ENCODE data around the gene LRRC49.

LRRC49 gene

DNA sequence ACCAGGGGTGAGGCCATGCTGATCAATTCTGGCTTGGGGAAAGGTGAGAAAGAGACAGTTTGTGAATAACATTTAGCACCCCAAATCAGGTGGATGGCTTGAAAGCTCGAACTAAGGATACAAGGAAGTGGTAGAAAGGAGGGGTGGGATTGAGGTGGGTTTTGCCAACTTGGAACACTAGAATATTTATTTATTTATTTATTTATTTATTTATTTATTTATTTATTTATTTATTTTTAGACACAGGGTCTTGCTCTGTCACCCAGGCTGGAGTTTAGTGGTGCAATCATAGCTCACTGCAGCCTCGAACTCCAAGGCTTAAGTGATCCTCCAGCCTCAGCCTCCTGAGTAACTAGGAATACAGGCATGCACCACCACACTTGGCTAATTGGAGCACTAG is 191.6 kb downstream of the LRRC49 start:
- CTCF ChIA-PET, result interaction anchor here (0.6 kb wide), 1 partner anchor 9 kb away, joined by 3 read pairs; no protein-coding TSS in a partner anchor
- POLR2A ChIA-PET, result no interaction called here
- TF ChIP-seq, protein P1, sequence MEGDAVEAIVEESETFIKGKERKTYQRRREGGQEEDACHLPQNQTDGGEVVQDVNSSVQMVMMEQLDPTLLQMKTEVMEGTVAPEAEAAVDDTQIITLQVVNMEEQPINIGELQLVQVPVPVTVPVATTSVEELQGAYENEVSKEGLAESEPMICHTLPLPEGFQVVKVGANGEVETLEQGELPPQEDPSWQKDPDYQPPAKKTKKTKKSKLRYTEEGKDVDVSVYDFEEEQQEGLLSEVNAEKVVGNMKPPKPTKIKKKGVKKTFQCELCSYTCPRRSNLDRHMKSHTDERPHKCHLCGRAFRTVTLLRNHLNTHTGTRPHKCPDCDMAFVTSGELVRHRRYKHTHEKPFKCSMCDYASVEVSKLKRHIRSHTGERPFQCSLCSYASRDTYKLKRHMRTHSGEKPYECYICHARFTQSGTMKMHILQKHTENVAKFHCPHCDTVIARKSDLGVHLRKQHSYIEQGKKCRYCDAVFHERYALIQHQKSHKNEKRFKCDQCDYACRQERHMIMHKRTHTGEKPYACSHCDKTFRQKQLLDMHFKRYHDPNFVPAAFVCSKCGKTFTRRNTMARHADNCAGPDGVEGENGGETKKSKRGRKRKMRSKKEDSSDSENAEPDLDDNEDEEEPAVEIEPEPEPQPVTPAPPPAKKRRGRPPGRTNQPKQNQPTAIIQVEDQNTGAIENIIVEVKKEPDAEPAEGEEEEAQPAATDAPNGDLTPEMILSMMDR (IDR thresholded peaks at IDR 0.05; ENCODE audit: control extremely low read depth, extremely low read depth, low read depth, missing control alignments), result no peak
- DNase-seq (ENCODE audit: extremely low spot score), result no peak

DNA sequence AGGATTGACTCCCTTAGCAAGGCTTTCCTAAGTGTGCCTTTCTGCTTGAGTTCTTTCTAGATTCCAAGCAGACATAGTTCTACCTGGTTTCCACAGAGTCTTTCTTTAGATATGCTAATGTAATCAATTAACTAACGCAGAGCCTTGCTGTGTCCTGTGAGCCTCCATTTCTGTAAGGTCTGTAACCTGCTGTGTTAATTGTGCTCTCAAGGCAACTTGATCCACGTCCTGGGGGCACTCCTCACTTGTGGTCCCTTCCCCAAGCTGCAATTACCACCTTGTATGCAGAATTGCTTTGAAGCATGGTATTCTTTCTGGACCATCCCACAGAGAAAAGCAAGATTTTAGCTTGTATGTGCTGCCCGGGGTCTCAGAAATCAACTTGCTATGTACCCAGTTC is 193.2 kb downstream of the LRRC49 start:
- no peak for DNase-seq (ENCODE audit: extremely low spot score)
- ChIA-PET POLR2A (no interaction called here), CTCF (no interaction called here)
- TF ChIP-seq, protein P1 (IDR thresholded peaks at IDR 0.05; ENCODE audit: control extremely low read depth, extremely low read depth, low read depth, missing control alignments), result no peak

DNA sequence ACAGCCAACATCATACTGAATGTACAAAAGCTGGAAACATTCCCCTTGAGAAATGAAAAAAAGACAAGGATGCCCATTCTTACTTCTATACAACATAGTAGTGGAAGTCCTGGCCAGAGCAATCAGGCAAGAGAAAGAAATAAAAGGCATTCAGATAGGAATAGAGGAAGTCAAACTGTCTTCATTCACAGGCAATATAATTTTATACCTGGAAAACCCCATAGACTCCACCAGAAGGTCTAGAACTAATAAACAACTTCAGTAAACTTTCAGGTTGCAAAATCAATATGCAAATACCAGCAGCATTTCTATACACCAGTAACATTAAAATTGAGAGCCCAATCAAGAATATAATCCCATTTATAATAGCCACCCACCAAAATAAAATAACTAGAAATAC is 195.5 kb downstream of the LRRC49 start:
- ChIA-PET CTCF (no interaction called here), POLR2A (no interaction called here)
- no peak for DNase-seq (ENCODE audit: extremely low spot score)
- TF ChIP-seq, protein P1 (IDR thresholded peaks at IDR 0.05; ENCODE audit: control extremely low read depth, extremely low read depth, low read depth, missing control alignments), result no peak

- DNase-seq (ENCODE audit: extremely low spot score), result no peak
- TF ChIP-seq, protein P1 (IDR thresholded peaks at IDR 0.05; ENCODE audit: control extremely low read depth, extremely low read depth, low read depth, missing control alignments), result no peak
- ChIA-PET CTCF (no interaction called here), POLR2A (no interaction called here)
Measured at GRCh38 chr15:71088683-71089082, 196.1 kb downstream of the LRRC49 start.

- TF ChIP-seq, protein P1 (IDR thresholded peaks at IDR 0.05; ENCODE audit: control extremely low read depth, extremely low read depth, low read depth, missing control alignments), result no peak
- ChIA-PET CTCF (no interaction called here), POLR2A (no interaction called here)
- no peak for DNase-seq (ENCODE audit: extremely low spot score)
Measured at GRCh38 chr15:71089801-71090200, 197.2 kb downstream of the LRRC49 start.

- ChIA-PET CTCF (no interaction called here), POLR2A (no interaction called here)
- TF ChIP-seq, protein P1 (IDR thresholded peaks at IDR 0.05; ENCODE audit: control extremely low read depth, extremely low read depth, low read depth, missing control alignments), result no peak
- DNase-seq (ENCODE audit: extremely low spot score), result no peak
Measured at GRCh38 chr15:71091601-71092000, 199.0 kb downstream of the LRRC49 start.

GRCh38 chr15:71092056-71092600 is 199.5 kb downstream of the LRRC49 start:
- ChIA-PET POLR2A (no interaction called here), CTCF (interaction anchor here (1.4 kb wide), 1 partner anchor 12 kb away, joined by 3 read pairs; no protein-coding TSS in a partner anchor)
- TF ChIP-seq, protein P1 (IDR thresholded peaks at IDR 0.05; ENCODE audit: control extremely low read depth, extremely low read depth, low read depth, missing control alignments), result no peak
- no peak for DNase-seq (ENCODE audit: extremely low spot score)

All from GM10248 (cell line).